HFF-Myc (cell line): ENCODE data around the gene GLI3.

ENCODE experiments used
- DNase-seq: peaks from one replicate; pipeline ENCODE4 v3.0.0-alpha.2; 2011; ENCODE audit warnings: low read depth; ENCODE audit errors: extremely low read depth
- H3K4me3 ChIP-seq: replicated peaks from 2 replicates; pipeline ENCODE4 v1.5.1; 2011; ENCODE audit warnings: low read depth, mild to moderate bottlenecking, control low read depth, low read length
- CTCF ChIP-seq: IDR thresholded peaks from 2 replicates; pipeline ENCODE4 v1.5.1; 2012; ENCODE audit warnings: mild to moderate bottlenecking, low read depth, low read length, control low read depth; ENCODE audit errors: missing control alignments

GLI3 gene

GRCh38 chr7:42269161-42269560, 32.2 kb upstream of the GLI3 start:
- no peak for DNase-seq
- H3K4me3 ChIP-seq: no peak overlapping the region
- TF ChIP-seq CTCF: no peak

GRCh38 chr7:42264702-42265101, 27.7 kb upstream of the GLI3 start:
- TF ChIP-seq CTCF: no peak
- H3K4me3 ChIP-seq: no peak overlapping the region
- no peak for DNase-seq

GRCh38 chr7:42263971-42264370, 27.0 kb upstream of the GLI3 start:
- H3K4me3 ChIP-seq: no peak overlapping the region
- no peak for TF ChIP-seq CTCF
- DNase-seq: no peak

- no peak overlapping the region for H3K4me3 ChIP-seq
- no peak for DNase-seq
- no peak for TF ChIP-seq CTCF
Measured at GRCh38 chr7:42262964-42263363, 26.0 kb upstream of the GLI3 start.

- H3K4me3 ChIP-seq: no peak overlapping the region
- no peak for DNase-seq
- no peak for TF ChIP-seq CTCF
Measured at GRCh38 chr7:42254217-42254616, 17.2 kb upstream of the GLI3 start.

GRCh38 chr7:42253316-42253715, 16.3 kb upstream of the GLI3 start:
- no peak for TF ChIP-seq CTCF
- no peak for DNase-seq
- H3K4me3 ChIP-seq: no peak overlapping the region

- no peak for DNase-seq
- no peak overlapping the region for H3K4me3 ChIP-seq
- no peak for TF ChIP-seq CTCF
Measured at GRCh38 chr7:42250411-42250810, 13.4 kb upstream of the GLI3 start.
